ENCODE data around the gene ABHD17C. TPM values are rescaled to one million over a fixed set of nuclear protein-coding genes. Genes with fewer than 3 reads are reported as not detected.

Gene ABHD17C
- total RNA-seq, 1 donor from 2014 or later = 5.9 TPM

GRCh38 chr15:80711886-80712285 is 16.8 kb downstream of the ABHD17C start:
- intact Hi-C loops (cut with micrococcal nuclease) = no loop called here
- TF ChIP-seq, protein P1, sequence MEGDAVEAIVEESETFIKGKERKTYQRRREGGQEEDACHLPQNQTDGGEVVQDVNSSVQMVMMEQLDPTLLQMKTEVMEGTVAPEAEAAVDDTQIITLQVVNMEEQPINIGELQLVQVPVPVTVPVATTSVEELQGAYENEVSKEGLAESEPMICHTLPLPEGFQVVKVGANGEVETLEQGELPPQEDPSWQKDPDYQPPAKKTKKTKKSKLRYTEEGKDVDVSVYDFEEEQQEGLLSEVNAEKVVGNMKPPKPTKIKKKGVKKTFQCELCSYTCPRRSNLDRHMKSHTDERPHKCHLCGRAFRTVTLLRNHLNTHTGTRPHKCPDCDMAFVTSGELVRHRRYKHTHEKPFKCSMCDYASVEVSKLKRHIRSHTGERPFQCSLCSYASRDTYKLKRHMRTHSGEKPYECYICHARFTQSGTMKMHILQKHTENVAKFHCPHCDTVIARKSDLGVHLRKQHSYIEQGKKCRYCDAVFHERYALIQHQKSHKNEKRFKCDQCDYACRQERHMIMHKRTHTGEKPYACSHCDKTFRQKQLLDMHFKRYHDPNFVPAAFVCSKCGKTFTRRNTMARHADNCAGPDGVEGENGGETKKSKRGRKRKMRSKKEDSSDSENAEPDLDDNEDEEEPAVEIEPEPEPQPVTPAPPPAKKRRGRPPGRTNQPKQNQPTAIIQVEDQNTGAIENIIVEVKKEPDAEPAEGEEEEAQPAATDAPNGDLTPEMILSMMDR (IDR thresholded peaks at IDR 0.05; ENCODE audit: borderline replicate concordance) = no peak
- no peak for DNase-seq
- no peaks in the 10 kb centered on the region for H3K9me3 ChIP-seq (replicated peaks)
- H3K4me1 ChIP-seq = peaks cover 3% of the 10 kb centered on the region
- H3K4me3 ChIP-seq = no peak overlapping the region
- no peak overlapping the region for H3K27ac ChIP-seq (replicated peaks)
- H3K36me3 ChIP-seq = no peaks in the 10 kb centered on the region
- H3K27me3 ChIP-seq (ENCODE audit: low read depth) = no peaks in the 10 kb centered on the region

GRCh38 chr15:80712956-80713355 is 17.8 kb downstream of the ABHD17C start:
- Histone ChIP-seq H3K36me3 (no peaks in the 10 kb centered on the region), H3K27me3 (ENCODE audit: low read depth) (no peaks in the 10 kb centered on the region), H3K4me1 (peaks cover 3% of the 10 kb centered on the region), H3K27ac (replicated peaks) (no peak overlapping the region), H3K4me3 (no peak overlapping the region), H3K9me3 (replicated peaks) (no peaks in the 10 kb centered on the region)
- intact Hi-C loops (cut with micrococcal nuclease) = no loop called here
- TF ChIP-seq, protein P1 (IDR thresholded peaks at IDR 0.05; ENCODE audit: borderline replicate concordance) = no peak
- no peak for DNase-seq

- H3K9me3 ChIP-seq (replicated peaks) = peaks cover 4% of the 10 kb centered on the region
- no peak overlapping the region for H3K4me3 ChIP-seq
- DNase-seq = no peak
- TF ChIP-seq, protein P1 (IDR thresholded peaks at IDR 0.05; ENCODE audit: borderline replicate concordance) = no peak
- intact Hi-C loops (cut with micrococcal nuclease) = no loop called here
- no peaks in the 10 kb centered on the region for H3K27me3 ChIP-seq (ENCODE audit: low read depth)
- H3K36me3 ChIP-seq = no peaks in the 10 kb centered on the region
- no peak overlapping the region for H3K27ac ChIP-seq (replicated peaks)
- H3K4me1 ChIP-seq = no peaks in the 10 kb centered on the region
Observed at GRCh38 chr15:80721476-80721875, 26.4 kb downstream of the ABHD17C start.

DNA sequence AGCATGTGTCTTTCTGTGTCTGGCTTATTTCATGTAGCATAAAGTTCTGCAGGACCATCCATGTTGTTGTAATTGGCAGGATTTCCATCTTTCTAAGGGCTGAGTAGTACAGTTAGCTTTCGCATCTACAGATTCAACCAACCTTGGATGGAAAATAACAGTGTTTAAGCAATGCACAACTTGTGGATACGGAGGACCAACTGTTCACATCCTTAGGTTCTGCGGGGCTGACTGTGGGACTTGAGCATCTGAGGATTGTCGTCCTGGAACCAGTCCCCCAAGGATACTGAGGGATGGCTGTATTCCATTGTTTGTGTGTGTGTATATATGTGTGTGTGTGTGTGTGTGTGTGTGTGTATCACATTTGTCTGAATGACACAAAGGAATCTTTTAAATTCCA is 27.7 kb downstream of the ABHD17C start:
- TF ChIP-seq, protein P1 (IDR thresholded peaks at IDR 0.05; ENCODE audit: borderline replicate concordance) = no peak
- peaks cover 10% of the 10 kb centered on the region for H3K4me1 ChIP-seq
- H3K27me3 ChIP-seq (ENCODE audit: low read depth) = no peaks in the 10 kb centered on the region
- H3K27ac ChIP-seq (replicated peaks) = no peak overlapping the region
- DNase-seq = no peak
- no peak overlapping the region for H3K4me3 ChIP-seq
- peaks cover 4% of the 10 kb centered on the region for H3K9me3 ChIP-seq (replicated peaks)
- intact Hi-C loops (cut with micrococcal nuclease) = no loop called here
- H3K36me3 ChIP-seq = no peaks in the 10 kb centered on the region

GRCh38 chr15:80727196-80727595 is 32.1 kb downstream of the ABHD17C start:
- Histone ChIP-seq H3K27ac (replicated peaks) (no peak overlapping the region), H3K27me3 (ENCODE audit: low read depth) (no peaks in the 10 kb centered on the region), H3K4me1 (peaks cover 25% of the 10 kb centered on the region), H3K9me3 (replicated peaks) (peaks cover 4% of the 10 kb centered on the region), H3K36me3 (no peaks in the 10 kb centered on the region), H3K4me3 (no peak overlapping the region)
- DNase-seq = no peak
- TF ChIP-seq, protein P1 (IDR thresholded peaks at IDR 0.05; ENCODE audit: borderline replicate concordance) = no peak
- intact Hi-C loops (cut with micrococcal nuclease) = no loop called here

GRCh38 chr15:80727596-80727995 is 32.5 kb downstream of the ABHD17C start:
- DNase-seq = no peak
- Histone ChIP-seq H3K9me3 (replicated peaks) (peaks cover 4% of the 10 kb centered on the region), H3K36me3 (no peaks in the 10 kb centered on the region), H3K4me1 (peaks cover 29% of the 10 kb centered on the region), H3K27ac (replicated peaks) (no peak overlapping the region), H3K27me3 (ENCODE audit: low read depth) (no peaks in the 10 kb centered on the region), H3K4me3 (no peak overlapping the region)
- TF ChIP-seq, protein P1 (IDR thresholded peaks at IDR 0.05; ENCODE audit: borderline replicate concordance) = no peak
- intact Hi-C loops (cut with micrococcal nuclease) = no loop called here
